ENCODE results near the gene SLC34A1.
A peak's percentile ranks its signal among the peaks of the same experiment; 100 is the strongest.
"Not testable (repeated sequence)": the region's sequence is repeated elsewhere in the genome, so short reads cannot be mapped to it uniquely, and the experiment has no call there.

SLC34A1 gene

DNA sequence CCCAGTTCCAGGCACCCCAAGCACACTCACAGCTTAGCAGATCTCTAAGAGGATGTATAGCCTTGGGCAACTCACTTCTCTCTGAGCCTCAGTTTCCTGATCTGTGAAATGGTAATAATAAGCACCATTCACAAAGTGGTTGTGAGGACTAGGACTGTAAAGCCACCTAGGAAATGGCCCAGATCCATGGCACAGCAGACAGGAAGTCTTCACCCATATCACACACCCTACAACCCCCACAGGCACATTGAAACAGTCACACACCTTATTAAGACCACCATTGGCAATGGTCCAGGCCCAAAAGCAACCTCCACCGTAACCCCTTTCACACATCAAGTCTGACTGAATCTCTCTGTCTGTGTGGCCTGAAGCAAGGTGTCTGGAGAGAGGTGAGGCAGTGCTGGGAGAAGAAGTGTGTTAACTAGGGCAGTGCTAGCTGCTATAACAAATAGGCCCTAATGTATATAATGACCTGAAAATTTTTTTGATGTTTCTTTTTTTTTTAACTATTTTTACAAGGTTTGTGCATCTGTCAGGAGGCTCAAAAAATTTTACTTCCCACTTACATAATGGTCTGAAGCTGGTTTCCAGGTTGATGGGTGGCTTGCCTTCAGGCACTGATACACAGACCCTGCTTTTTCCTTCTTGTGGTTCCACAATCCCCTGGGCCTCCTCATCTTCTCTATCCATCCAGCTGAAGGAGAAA, 28.9 kb upstream of the SLC34A1 start:
- DNase-seq, result no peak

DNA sequence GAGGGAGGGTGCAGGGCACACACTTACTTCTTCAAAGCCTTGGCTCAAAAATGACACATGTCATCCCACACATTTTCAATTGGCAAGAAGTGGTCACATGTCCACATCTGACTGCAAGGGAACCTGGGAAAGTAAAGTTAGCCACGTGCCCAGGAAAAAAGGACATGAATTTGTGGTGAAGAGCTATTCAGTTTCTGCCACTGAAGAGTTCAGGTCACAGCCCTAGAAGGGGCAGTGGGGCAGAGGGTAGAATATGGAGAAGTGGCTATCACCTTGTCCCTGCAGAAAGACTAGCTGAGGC, 28.4 kb upstream of the SLC34A1 start:
- no peak for DNase-seq

DNA sequence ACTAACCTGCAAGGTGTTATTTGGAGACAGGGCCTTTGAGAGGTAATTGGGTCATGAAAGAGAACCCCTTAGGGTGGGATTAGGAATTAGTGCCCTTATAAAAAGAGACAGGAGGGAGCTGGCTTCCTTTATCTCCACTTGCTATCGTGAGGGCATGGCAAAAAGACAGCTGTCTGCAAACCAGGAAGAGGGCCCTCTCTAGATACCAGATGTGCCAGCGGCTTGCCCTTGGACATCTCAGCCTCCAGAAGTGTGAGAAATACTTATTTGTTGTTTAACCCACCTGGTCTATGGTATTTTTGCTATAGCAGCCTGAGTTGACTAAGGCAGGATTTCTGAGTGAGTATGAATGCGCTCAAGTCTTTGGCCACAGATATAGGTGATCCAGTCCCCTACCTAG, 27.5 kb upstream of the SLC34A1 start:
- no peak for DNase-seq

DNA sequence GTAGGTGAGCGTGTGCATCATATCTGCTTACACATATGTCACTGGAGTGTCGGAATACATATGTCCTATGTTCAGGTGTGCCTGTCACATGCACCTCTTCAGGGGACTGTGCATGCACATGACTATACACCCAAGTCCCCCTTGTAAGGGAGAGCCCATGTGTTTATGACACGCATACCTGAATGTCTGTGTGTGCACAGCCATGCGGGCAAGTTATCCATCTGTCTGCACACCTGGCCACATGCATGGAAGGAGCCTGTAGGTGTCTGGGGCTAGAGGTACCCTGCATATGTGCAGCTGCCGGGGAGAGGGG, 27.1 kb upstream of the SLC34A1 start:
- DNase-seq, result no peak

DNA sequence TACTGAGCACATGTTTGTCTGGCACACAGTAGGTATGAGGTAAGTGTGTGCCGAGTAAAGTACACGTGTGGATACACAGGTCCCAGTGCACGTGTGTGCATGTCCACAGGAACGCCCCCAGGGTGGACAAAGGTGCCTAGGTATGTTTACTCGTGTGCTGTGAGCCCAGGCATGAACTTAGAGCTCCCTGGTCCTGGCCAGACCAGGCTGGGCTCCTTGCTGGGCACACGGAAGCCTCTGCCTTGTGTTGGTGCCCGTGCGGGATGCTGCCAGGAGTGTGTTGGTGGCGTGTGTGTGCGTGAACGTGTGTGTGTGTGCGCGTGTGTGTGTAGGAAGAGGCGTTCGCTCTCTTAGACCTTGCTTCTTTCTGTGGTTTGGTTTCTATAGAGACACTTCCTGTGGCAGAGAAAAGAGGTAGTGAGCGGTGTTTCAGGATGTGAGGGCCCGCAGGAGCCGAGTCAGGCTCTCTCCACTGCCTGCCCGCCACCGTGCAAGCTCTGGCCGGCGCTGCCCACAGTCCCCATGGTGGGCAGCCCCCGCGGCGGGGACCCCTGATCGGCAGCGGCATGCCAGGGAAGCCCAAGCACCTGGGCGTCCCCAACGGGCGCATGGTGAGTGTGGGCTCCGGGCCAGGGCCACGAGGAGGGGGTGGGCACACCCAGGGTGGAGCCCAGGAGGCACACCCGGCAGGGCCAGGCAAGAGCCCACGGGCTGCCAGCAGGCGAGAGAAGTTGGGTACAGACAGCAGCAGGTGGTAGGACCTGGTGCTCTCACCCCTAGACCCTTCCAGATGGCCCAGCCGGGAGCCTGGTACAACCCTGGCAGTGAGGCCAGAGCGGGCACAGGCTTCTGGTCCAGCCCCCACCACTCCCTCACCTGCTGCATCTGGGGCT, 26.5 kb upstream of the SLC34A1 start, which contains the start of gene RGS14:
Gene RGS14 (plus strand): TSS at position 466 of the 893 bp plus-strand sequence. CDS start 101 bp downstream, at position 567.
- DNase-seq, result no peak

GRCh38 chr5:177358370-177358819, 25.8 kb upstream of the SLC34A1 start:
- no peak for DNase-seq

GRCh38 chr5:177359451-177359851, 24.8 kb upstream of the SLC34A1 start:
- no peak for DNase-seq

- no peak for DNase-seq
Measured at GRCh38 chr5:177359860-177360259, 24.4 kb upstream of the SLC34A1 start.

DNA sequence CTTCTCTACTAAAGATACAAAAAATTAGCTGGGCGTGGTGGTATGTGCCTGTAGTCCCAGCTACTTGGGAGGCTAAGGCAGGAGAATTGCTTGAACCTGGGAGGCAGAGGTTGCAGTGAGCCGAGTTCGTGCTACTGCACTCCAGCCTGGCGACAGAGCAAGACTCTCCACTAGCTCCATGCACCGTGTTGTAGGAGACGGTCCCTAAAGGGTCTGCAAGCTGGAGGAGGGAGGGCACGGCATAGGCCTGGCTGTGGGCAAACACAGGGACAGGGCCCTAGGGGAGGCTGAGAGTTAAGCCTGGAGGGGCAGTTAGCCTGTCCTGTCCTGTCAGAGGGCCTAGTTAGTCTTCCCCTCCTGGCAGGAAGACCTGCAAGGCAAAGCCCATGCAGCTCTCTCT, 23.5 kb upstream of the SLC34A1 start:
- DNase-seq, result not testable (repeated sequence)

- no peak for DNase-seq
Measured at GRCh38 chr5:177361418-177362291, 22.6 kb upstream of the SLC34A1 start.

DNA sequence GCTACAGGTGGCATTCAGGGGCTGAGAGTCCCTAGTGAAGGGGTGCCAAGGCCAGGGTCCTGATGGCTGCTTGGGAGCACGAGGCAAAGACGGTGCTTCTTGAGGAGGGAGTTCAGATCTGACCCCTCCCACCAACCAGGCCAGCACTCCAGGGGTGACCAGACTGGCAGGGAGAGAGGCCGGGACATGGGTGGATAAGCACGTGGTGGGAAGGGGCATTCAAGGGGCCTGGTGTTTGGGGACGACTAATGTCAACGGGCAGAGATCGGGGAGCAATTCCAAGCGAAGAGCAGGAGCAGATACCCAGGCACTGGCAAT, 22.0 kb upstream of the SLC34A1 start:
- no peak for DNase-seq

DNA sequence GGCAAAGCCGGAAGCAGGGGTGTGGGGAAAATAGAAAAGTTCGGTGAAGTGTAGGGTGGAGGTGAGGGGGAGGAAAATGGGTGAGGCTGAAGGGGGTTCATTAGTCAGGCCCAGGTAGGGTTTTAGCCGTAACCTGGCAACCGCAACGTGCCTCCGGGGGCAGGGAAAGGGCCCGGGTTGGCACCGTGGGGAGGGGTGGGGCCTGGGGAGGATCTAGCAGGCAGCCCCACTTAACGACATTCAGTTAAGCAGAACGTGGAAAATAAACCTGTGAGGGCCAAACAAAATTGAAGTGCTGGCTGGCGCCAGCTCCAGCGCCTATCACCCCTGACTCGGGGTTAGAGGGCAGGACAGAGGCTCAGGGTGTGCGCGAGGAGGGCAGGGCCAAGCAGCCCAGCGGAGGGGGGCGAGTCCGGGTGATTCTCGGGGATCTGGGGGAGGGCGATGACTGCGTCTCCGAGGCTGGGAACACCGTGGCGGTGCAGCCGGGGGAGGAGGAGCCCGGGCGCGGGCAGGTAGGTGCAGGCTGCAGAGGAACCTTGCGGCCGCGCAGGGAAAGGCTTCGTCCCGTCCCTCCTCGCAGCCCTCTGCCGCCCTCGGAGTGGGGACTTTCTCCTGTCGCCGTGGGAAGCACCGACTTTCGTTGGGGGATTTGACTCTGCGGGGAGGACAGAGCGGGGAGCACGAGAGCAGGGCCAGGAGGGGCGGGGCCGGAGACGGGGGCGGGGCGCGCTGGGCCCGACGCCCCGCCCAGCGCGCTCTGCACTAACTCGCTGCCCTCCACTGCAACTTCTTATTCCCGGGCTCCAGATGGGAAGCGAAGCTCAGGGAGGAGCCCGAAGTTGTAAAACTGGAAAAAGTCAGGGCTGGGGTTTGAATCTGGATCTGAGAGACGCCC, 21.4 kb upstream of the SLC34A1 start:
- peak; percentile 20 for DNase-seq

GRCh38 chr5:177363565-177363964, 20.7 kb upstream of the SLC34A1 start:
- no peak for DNase-seq

GRCh38 chr5:177364159-177364962, 19.9 kb upstream of the SLC34A1 start:
- no peak for DNase-seq

DNA sequence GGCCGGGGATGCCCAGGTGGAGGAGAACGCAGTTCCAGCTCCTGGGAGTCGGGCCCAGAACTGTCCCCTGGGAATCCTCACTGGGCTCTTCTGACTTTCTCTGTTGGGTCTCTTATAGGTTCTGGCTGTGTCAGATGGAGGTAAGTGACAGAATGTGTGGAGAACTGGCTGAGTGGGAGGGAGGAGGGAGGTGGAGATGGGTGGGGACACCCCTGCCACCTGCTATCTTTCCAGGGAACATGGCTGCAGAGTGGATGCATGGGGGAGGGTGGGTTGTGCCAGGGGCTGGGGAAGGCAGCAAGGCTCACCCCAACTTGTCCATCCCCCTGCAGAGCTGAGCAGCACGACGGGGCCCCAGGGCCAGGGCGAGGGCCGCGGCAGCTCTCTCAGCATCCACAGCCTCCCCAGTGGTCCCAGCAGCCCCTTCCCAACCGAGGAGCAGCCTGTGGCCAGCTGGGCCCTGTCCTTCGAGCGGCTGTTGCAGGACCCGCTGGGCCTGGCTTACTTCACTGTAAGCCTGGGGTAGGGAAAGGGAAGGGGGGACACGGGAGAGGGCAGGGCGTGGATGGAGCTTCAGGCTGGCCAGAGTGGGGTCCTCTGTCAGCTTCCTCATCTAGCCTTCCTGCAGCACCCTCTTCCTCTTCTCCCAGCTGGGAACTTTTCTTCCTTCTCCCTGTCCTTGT, 18.2 kb upstream of the SLC34A1 start:
- DNase-seq, result no peak

- DNase-seq, result peak; percentile 86
Measured at GRCh38 chr5:177366528-177367322, 17.5 kb upstream of the SLC34A1 start.

DNA sequence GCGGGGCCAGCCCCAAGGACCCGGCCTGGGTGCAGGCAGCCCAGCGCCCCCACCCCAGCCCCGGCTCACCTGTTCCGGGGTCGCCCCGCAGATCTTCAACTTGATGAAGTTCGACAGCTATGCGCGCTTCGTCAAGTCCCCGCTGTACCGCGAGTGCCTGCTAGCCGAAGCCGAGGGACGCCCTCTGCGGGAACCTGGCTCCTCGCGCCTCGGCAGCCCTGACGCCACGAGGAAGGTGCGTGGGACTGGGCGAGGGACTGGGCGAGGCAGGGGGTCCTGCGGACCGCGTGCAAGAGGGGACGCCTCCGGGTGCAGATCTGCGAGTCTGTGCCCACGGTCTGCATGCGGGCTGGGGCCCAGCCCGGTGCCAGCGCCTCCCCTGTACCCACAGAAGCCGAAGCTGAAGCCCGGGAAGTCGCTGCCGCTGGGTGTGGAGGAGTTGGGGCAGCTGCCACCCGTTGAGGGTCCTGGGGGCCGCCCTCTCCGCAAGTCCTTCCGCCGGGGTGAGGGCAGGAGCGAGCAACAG, 16.8 kb upstream of the SLC34A1 start:
- no peak for DNase-seq

DNA sequence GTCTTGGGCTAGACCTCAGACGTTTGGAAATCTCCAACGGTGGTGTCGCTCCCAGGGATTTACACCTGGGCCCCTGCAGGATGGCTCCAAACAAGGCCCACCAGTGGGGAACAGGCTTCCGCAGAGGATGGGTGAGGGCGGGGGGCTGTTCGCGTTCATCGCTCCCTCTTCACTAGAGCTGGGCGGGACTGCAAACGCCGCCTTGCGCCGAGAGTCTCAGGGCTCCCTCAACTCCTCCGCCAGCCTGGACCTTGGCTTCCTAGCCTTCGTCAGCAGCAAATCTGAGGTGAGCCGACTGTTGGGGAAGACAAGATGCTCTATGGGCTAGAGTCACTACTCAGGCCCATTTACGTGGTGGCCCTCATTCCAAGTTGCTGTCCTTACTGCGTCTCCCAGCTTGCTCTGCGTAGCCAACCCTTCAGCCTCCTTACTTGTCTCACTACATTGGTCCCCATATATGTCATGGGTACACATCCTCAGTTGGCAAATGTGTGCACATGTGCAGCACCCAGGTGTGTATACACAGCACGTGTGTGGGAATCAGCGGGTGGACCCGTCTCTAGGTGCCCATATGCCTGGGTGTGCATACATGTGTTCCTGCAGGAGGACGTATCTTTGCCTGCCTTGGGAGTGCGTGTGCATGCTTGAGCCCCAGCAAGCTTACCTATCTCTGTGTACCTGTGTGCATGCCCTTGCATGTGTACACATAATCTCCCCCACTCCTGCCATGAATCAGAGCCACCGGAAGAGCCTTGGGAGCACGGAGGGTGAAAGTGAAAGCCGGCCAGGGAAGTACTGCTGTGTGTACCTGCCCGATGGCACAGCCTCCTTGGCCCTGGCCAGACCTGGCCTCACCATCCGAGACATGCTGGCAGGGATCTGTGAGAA, 16.0 kb upstream of the SLC34A1 start:
- DNase-seq, result no peak
